Measurements from ENCODE around the gene SETSIP. TPM values are rescaled to one million over a fixed set of nuclear protein-coding genes. Genes with fewer than 3 reads are reported as not detected.

The SETSIP gene
- total RNA-seq, 2 donors from 2014 or later = 0.37 TPM; not detected in 1

GRCh38 chr1:92043621-92044020 is 31.6 kb downstream of the SETSIP start:
- H3K4me3 Mint-ChIP-seq = no peak overlapping the region
- no peak overlapping the region for H3K4me3 ChIP-seq (ENCODE audit: low read length)
- no peaks in the 10 kb centered on the region for H3K27me3 ChIP-seq (ENCODE audit: control insufficient read depth, insufficient read depth, low read length, poor library complexity, severe bottlenecking)
- H3K27me3 Mint-ChIP-seq (ENCODE audit: insufficient read depth) = no peaks in the 10 kb centered on the region
- H3K4me1 ChIP-seq (ENCODE audit: control insufficient read depth, insufficient read depth, low read length) = no peaks in the 10 kb centered on the region
- no peak for DNase-seq
- H3K27ac Mint-ChIP-seq = no peak overlapping the region
- no peaks in the 10 kb centered on the region for H3K9me3 Mint-ChIP-seq
- H3K36me3 ChIP-seq (ENCODE audit: control insufficient read depth, insufficient read depth, low read length) = no peaks in the 10 kb centered on the region
- TF ChIP-seq, protein P1, sequence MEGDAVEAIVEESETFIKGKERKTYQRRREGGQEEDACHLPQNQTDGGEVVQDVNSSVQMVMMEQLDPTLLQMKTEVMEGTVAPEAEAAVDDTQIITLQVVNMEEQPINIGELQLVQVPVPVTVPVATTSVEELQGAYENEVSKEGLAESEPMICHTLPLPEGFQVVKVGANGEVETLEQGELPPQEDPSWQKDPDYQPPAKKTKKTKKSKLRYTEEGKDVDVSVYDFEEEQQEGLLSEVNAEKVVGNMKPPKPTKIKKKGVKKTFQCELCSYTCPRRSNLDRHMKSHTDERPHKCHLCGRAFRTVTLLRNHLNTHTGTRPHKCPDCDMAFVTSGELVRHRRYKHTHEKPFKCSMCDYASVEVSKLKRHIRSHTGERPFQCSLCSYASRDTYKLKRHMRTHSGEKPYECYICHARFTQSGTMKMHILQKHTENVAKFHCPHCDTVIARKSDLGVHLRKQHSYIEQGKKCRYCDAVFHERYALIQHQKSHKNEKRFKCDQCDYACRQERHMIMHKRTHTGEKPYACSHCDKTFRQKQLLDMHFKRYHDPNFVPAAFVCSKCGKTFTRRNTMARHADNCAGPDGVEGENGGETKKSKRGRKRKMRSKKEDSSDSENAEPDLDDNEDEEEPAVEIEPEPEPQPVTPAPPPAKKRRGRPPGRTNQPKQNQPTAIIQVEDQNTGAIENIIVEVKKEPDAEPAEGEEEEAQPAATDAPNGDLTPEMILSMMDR (conservative IDR thresholded peaks at IDR 0.05) = no peak
- no peaks in the 10 kb centered on the region for H3K4me1 Mint-ChIP-seq
- no peaks in the 10 kb centered on the region for H3K9me3 ChIP-seq (ENCODE audit: control insufficient read depth, low read length)
- no peak overlapping the region for H3K9ac ChIP-seq (ENCODE audit: extremely low read depth, low read length, poor library complexity, severe bottlenecking)
- H3K36me3 Mint-ChIP-seq (ENCODE audit: low read depth) = no peaks in the 10 kb centered on the region
- H3K27ac ChIP-seq (ENCODE audit: low read depth, low read length) = no peak overlapping the region
- WGBS, 2 experiments (ENCODE audit: insufficient coverage in 1 of 2, insufficient read length in 1 of 2) = 88 to 100% methylated on average over 3 to 5 of the region's 5 CpGs

- WGBS, 2 experiments (ENCODE audit: insufficient coverage in 1 of 2, insufficient read length in 1 of 2) = 89% methylated on average over 1 of the region's 1 CpG; no CpG with 5 or more reads in 1 of the 2 experiments
- peak; percentile 57 for DNase-seq
- TF ChIP-seq, protein P1 (conservative IDR thresholded peaks at IDR 0.05) = peak; percentile 47
- no peak overlapping the region for H3K4me3 Mint-ChIP-seq
- H3K4me3 ChIP-seq (ENCODE audit: low read length) = no peak overlapping the region
- H3K27ac ChIP-seq (ENCODE audit: low read depth, low read length) = no peak overlapping the region
- H3K27me3 Mint-ChIP-seq (ENCODE audit: insufficient read depth) = no peaks in the 10 kb centered on the region
- H3K36me3 Mint-ChIP-seq (ENCODE audit: low read depth) = no peaks in the 10 kb centered on the region
- H3K9me3 ChIP-seq (ENCODE audit: control insufficient read depth, low read length) = no peaks in the 10 kb centered on the region
- no peaks in the 10 kb centered on the region for H3K4me1 ChIP-seq (ENCODE audit: control insufficient read depth, insufficient read depth, low read length)
- H3K27me3 ChIP-seq (ENCODE audit: control insufficient read depth, insufficient read depth, low read length, poor library complexity, severe bottlenecking) = no peaks in the 10 kb centered on the region
- no peaks in the 10 kb centered on the region for H3K9me3 Mint-ChIP-seq
- H3K9ac ChIP-seq (ENCODE audit: extremely low read depth, low read length, poor library complexity, severe bottlenecking) = no peak overlapping the region
- no peaks in the 10 kb centered on the region for H3K36me3 ChIP-seq (ENCODE audit: control insufficient read depth, insufficient read depth, low read length)
- no peak overlapping the region for H3K27ac Mint-ChIP-seq
- peaks cover 4% of the 10 kb centered on the region for H3K4me1 Mint-ChIP-seq
These were observed 34.2 kb downstream of the SETSIP start for GRCh38 chr1:92040971-92041370.

DNA sequence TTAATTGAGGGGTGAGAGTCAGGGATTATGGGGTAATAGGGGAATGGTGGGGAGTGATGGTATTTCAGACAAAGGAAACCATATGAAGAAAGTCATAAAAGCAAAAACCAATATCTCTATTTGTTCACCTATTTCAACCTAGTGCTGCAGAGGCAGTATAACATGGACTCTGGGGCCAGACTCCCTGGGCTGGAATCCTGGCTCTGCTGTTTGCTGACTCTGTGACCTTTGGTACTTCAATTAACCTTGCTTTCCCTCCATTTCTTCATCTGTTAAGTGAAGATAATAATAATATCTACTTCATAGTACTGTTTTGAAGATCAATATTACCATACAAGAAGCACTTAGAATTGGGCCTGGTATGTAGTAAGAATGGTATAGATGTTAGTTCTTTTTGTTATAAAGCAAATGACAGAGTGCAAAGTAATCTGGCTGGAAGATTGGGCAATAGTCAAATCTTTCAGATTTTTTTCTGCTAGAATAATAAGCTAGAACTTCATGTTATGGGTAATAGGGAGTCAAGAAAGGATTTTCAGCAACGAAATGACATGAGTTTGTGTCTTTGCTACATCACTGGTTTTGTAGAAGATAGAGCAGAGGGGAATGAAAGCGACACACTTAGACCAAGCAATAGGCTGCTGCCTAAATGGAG is 36.4 kb downstream of the SETSIP start:
- Mint-ChIP-seq H3K36me3 (ENCODE audit: low read depth) (no peaks in the 10 kb centered on the region), H3K9me3 (no peaks in the 10 kb centered on the region), H3K4me1 (peaks cover 4% of the 10 kb centered on the region), H3K27ac (no peak overlapping the region), H3K27me3 (ENCODE audit: insufficient read depth) (no peaks in the 10 kb centered on the region), H3K4me3 (no peak overlapping the region)
- no peaks in the 10 kb centered on the region for H3K27me3 ChIP-seq (ENCODE audit: control insufficient read depth, insufficient read depth, low read length, poor library complexity, severe bottlenecking)
- no peak overlapping the region for H3K4me3 ChIP-seq (ENCODE audit: low read length)
- no peaks in the 10 kb centered on the region for H3K9me3 ChIP-seq (ENCODE audit: control insufficient read depth, low read length)
- no peak overlapping the region for H3K9ac ChIP-seq (ENCODE audit: extremely low read depth, low read length, poor library complexity, severe bottlenecking)
- WGBS, 2 experiments (ENCODE audit: insufficient coverage in 1 of 2, insufficient read length in 1 of 2) = 72 to 90% methylated on average over 2 of the region's 2 CpGs
- H3K36me3 ChIP-seq (ENCODE audit: control insufficient read depth, insufficient read depth, low read length) = no peaks in the 10 kb centered on the region
- DNase-seq = no peak
- no peak overlapping the region for H3K27ac ChIP-seq (ENCODE audit: low read depth, low read length)
- TF ChIP-seq, protein P1 (conservative IDR thresholded peaks at IDR 0.05) = no peak
- no peaks in the 10 kb centered on the region for H3K4me1 ChIP-seq (ENCODE audit: control insufficient read depth, insufficient read depth, low read length)
